ENCODE data around the gene ALG14. TPM values are rescaled to one million over a fixed set of nuclear protein-coding genes. Genes with fewer than 3 reads are reported as not detected.

ALG14 gene
- total and polyA plus RNA-seq, 11 donors = 0.56 to 4.7 (median 3.2) TPM

DNA sequence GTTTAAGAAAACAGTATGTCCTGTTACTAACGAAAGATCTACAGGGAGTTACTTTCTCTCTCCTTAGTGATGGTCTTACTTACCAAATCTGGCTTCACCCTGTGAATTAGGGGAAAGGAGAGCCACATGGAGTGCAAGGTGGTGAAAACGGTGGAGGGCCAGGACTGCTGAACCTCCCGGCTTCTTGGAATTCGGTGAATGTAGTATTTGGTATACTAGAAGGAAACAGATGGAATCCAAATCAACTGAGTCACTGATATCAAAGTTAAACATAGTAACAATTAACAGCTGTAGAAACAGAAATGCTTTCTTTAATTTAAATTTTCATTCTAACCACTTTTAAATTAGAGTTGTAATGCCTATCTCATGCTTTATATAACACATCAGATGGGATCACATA is 45.7 kb downstream of the ALG14 start:
- Histone ChIP-seq H3K4me1 (peaks cover 0 to 19% (median 5%) of the 10 kb centered on the region in 12 donors), H3K27ac (no peak overlapping the region), H3K36me3 (peaks cover 0 to 14% (median 0%) of the 10 kb centered on the region in 9 donors), H3K9me3 (peaks cover 0 to 17% (median 4%) of the 10 kb centered on the region in 12 donors), H3K4me3 (no peak overlapping the region), H3K27me3 (no peaks in the 10 kb centered on the region)
- 55 to 77% (median 62%) methylated on average over 4 of the region's 4 CpGs for WGBS, 4 donors
- intact Hi-C loops (cut with DNase I) = no loop called here
- ATAC-seq (no peak), DNase-seq (no peak)
- TF ChIP-seq, protein P1, sequence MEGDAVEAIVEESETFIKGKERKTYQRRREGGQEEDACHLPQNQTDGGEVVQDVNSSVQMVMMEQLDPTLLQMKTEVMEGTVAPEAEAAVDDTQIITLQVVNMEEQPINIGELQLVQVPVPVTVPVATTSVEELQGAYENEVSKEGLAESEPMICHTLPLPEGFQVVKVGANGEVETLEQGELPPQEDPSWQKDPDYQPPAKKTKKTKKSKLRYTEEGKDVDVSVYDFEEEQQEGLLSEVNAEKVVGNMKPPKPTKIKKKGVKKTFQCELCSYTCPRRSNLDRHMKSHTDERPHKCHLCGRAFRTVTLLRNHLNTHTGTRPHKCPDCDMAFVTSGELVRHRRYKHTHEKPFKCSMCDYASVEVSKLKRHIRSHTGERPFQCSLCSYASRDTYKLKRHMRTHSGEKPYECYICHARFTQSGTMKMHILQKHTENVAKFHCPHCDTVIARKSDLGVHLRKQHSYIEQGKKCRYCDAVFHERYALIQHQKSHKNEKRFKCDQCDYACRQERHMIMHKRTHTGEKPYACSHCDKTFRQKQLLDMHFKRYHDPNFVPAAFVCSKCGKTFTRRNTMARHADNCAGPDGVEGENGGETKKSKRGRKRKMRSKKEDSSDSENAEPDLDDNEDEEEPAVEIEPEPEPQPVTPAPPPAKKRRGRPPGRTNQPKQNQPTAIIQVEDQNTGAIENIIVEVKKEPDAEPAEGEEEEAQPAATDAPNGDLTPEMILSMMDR (IDR thresholded peaks at IDR 0.05) = no peak
- TF ChIP-seq POLR2A (IDR thresholded peaks at IDR 0.05) = no peak

DNA sequence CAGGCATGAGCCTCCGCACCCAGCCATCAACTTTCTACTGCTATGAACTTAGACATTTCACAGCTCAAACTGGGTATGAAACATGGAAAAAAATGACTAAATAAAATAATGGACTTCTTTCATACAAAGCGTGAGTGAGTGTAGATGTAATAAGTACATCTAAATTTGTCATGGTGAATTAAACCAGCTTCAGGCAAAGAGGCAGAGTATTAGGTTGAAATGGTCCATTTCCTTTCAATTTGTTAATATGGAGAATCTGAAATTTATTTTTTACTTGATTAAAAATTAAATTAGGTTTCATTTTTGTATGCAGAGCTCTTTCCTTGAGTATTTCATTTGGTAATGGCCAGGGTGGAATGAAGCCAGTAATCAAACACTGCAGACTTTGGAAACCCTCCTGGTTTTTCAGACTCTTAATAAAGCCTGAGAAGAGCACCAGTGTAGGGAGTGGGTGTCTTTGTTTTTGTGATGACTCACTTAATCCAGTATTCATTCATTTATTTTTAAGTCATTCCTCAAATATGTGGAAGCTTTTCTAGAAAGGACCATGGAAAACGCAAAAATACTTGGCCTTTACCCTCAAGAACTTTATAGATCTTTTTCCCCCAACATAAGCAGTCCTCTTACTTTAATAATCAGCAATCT is 49.2 kb downstream of the ALG14 start:
- Histone ChIP-seq H3K27me3 (no peaks in the 10 kb centered on the region), H3K27ac (peak overlapping the region in 10 of 12 donors; percentile 21 to 82 (median 62)), H3K9me3 (peaks cover 0 to 10% (median 0%) of the 10 kb centered on the region in 12 donors), H3K36me3 (peaks cover 0 to 14% (median 0%) of the 10 kb centered on the region in 9 donors), H3K4me3 (no peak overlapping the region), H3K4me1 (peaks cover 0 to 39% (median 25%) of the 10 kb centered on the region in 12 donors)
- intact Hi-C loops (cut with DNase I) = loop anchor here in 3 of 10 donors (5.0 kb wide), 2 partner anchors 41 to 96 kb away; partner anchors contain the start of gene CNN3 (in 2 of the 3)
- 80 to 87% (median 84%) methylated on average over 3 of the region's 3 CpGs for WGBS, 4 donors
- peak; percentile 50 to 85 (median 68) for ATAC-seq
- DNase-seq = peak in 1 of 5 donors; percentile 19
- no peak for TF ChIP-seq POLR2A (IDR thresholded peaks at IDR 0.05)
- TF ChIP-seq, protein P1 (IDR thresholded peaks at IDR 0.05) = no peak

DNA sequence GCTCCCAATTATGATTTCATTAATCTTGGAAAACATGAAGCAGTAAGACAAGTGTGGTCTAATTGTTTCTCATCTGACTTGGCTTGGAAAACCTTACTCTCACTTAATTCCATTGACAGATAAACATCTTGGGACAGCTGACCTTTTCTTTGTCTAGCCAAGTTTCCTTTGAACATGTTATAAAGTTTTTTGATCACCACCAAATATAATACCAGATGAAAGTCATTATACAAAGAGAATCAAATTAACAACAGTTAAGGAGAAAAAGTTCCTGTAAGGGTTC is 50.2 kb downstream of the ALG14 start:
- ATAC-seq (peak in 1 of 4 donors; percentile 22), DNase-seq (no peak)
- intact Hi-C loops (cut with DNase I) = loop anchor here in 3 of 10 donors (5.0 kb wide), 2 partner anchors 40 to 95 kb away; partner anchors contain the start of gene CNN3 (in 2 of the 3)
- Histone ChIP-seq H3K27me3 (no peaks in the 10 kb centered on the region), H3K27ac (peak overlapping the region in 9 of 12 donors; percentile 19 to 82 (median 62)), H3K4me1 (peaks cover 0 to 43% (median 28%) of the 10 kb centered on the region in 12 donors), H3K9me3 (peaks cover 0 to 10% (median 0%) of the 10 kb centered on the region in 12 donors), H3K36me3 (peaks cover 0 to 14% (median 0%) of the 10 kb centered on the region in 9 donors), H3K4me3 (no peak overlapping the region)
- TF ChIP-seq POLR2A (IDR thresholded peaks at IDR 0.05) = no peak
- TF ChIP-seq, protein P1 (IDR thresholded peaks at IDR 0.05) = no peak

DNA sequence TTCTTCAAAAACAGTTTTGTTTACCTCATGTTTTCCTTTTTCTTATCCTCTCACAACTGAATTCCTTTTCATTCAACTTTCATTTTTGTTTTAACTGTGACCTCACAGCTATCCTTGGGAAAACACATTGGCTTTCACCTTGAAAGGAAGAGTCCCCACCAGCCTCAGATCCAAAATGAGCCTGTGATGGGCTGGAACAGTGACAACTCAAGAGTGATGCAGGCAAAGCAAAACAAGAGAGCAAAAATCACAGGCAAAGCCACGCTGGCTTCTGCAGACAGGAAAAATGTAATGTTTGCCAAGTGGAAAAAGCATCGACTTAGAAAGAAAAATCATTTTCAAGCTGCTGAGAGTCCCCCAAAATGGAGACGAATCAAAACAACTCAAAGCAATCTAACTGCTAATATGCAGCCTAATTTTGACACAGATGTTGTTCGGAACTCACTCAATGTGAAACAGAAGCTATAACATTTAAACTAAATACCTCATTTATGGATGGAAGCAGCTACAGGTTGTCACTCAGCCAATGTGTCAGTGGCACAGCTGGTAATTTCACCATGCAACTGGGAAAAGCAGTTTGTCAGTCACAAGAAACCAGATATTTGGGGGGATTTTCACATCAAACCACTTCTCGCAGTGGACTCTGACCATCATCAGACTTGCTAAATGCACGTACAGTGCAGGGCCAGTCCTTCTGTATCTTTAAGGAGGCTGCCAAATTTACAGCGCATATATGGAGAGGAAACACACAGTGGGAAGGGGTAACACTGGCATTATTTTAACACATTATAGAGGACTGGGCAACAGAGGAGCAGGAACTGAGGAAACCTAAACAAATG is 50.7 kb downstream of the ALG14 start:
- H3K36me3 ChIP-seq = peaks cover 0 to 14% (median 0%) of the 10 kb centered on the region in 9 donors
- H3K4me3 ChIP-seq = peak overlapping the region in 7 of 12 donors; percentile 11 to 35 (median 15)
- intact Hi-C loops (cut with DNase I) = loop anchor here in 3 of 10 donors (5.0 kb wide), 2 partner anchors 40 to 95 kb away; partner anchors contain the start of gene CNN3 (in 2 of the 3)
- TF ChIP-seq, protein P1 (IDR thresholded peaks at IDR 0.05) = no peak
- TF ChIP-seq POLR2A (IDR thresholded peaks at IDR 0.05) = no peak
- DNase-seq (peak in 3 of 5 donors; percentile 28 to 40 (median 40)), ATAC-seq (peak in 1 of 4 donors; percentile 67)
- no peaks in the 10 kb centered on the region for H3K27me3 ChIP-seq
- peaks cover 0 to 43% (median 28%) of the 10 kb centered on the region in 12 donors for H3K4me1 ChIP-seq
- H3K27ac ChIP-seq = peak overlapping the region in 11 of 12 donors; percentile 19 to 82 (median 62)
- peaks cover 0 to 10% (median 0%) of the 10 kb centered on the region in 12 donors for H3K9me3 ChIP-seq
- 48 to 63% (median 52%) methylated on average over 7 of the region's 7 CpGs for WGBS, 4 donors
